Left ventricle myocardium superior (tissue), 1 donor: ENCODE measurements around the gene ZNF286A. TPM values are rescaled to one million over a fixed set of nuclear protein-coding genes. Genes with fewer than 3 reads are reported as not detected.
A peak's percentile ranks its signal among the peaks of the same experiment; 100 is the strongest.
"Not testable (repeated sequence)": the region's sequence is repeated elsewhere in the genome, so short reads cannot be mapped to it uniquely, and the experiment has no call there.

ENCODE experiments used
- ATAC-seq: fragments of 200-7000 bp; cut with Tn5 transposase; one replicate; pipeline ENCODE4 v1.9.1; 2020; ENCODE audit warnings: mild to moderate bottlenecking, moderate library complexity
- DNase-seq: peaks from one replicate; pipeline ENCODE4 v3.0.0-alpha.2; 2020
- intact Hi-C: fragments of 100-400 bp; cut with micrococcal nuclease; formaldehyde crosslinking; loops from one replicate; pipeline ENCODE4 v1.11.0; 2022
- long read RNA-seq: library from polyadenylated mRNA; unstranded; transcript quantifications from one replicate; pipeline ENCODE4 v2.0.0, GENCODE V29; 2021
- total RNA-seq: library from RNA; stranded (reverse); fragmentation: NEBNext Ultra II Directional; extraction: Animal tissue kit (Norgen Biotek cat#: 25700); gene quantifications from one replicate; pipeline ENCODE4 v1.2.1, GENCODE V29; 2021
- donor health status: DM: no; HTN: yes; CAD: no; lungs with severe emphysema.

ZNF286A gene
- 12.5 TPM for total RNA-seq
- long read RNA-seq, full-length matches to known transcripts, result 1 of 8 reads
- long read RNA-seq, partial matches to known transcripts, result 5 of 8 reads
- long read RNA-seq, other reads (novel, unspliced or antisense), result 2 of 8 reads

GRCh38 chr17:15699413-15699924 lies at the start of gene ZNF286A:
Gene ZNF286A, plus strand, starts transcription at chr17:15699752. Its CDS starts 578 bp downstream, at chr17:15700330.
- intact Hi-C loops, result not testable (repeated sequence)
- peak; percentile 100 for ATAC-seq

GRCh38 chr17:15649861-15650421 lies 49.6 kb upstream of the ZNF286A start:
- intact Hi-C loops, result no loop called here
- no peak for DNase-seq
- ATAC-seq, result no peak

More at GRCh38 chr17:15699413-15699924, at the start of gene ZNF286A:
- DNase-seq, result peak; percentile 100

- DNase-seq (peak; percentile 32), ATAC-seq (peak; percentile 4)
- intact Hi-C loops, result no loop called here
Measured at GRCh38 chr17:15650741-15651582, 48.6 kb upstream of the ZNF286A start.

- ATAC-seq (peak; percentile 95), DNase-seq (peak; percentile 97)
- intact Hi-C loops, result no loop called here
Measured at GRCh38 chr17:15651583-15652110, 47.9 kb upstream of the ZNF286A start.

- DNase-seq (no peak), ATAC-seq (no peak)
- intact Hi-C loops, result no loop called here
Measured at GRCh38 chr17:15652960-15653359, 46.6 kb upstream of the ZNF286A start.

- DNase-seq, intact Hi-C loops, ATAC-seq: not testable (repeated sequence)
Measured at GRCh38 chr17:15654401-15654800, 45.2 kb upstream of the ZNF286A start.

GRCh38 chr17:15654886-15655561 lies 44.5 kb upstream of the ZNF286A start:
- ATAC-seq (no peak), DNase-seq (no peak)
- intact Hi-C loops, result no loop called here

- no peak for ATAC-seq
- intact Hi-C loops, result no loop called here
- DNase-seq, result no peak
Measured at GRCh38 chr17:15657868-15658267, 41.7 kb upstream of the ZNF286A start.

- intact Hi-C loops, result no loop called here
- no peak for ATAC-seq
- no peak for DNase-seq
Measured at GRCh38 chr17:15658296-15658695, 41.3 kb upstream of the ZNF286A start.

- intact Hi-C loops, result no loop called here
- DNase-seq (no peak), ATAC-seq (no peak)
Measured at GRCh38 chr17:15659236-15659635, 40.3 kb upstream of the ZNF286A start.

- intact Hi-C loops, result no loop called here
- DNase-seq (peak; percentile 37), ATAC-seq (peak; percentile 44)
Measured at GRCh38 chr17:15659663-15660062, 39.9 kb upstream of the ZNF286A start.

GRCh38 chr17:15660077-15660476 lies 39.5 kb upstream of the ZNF286A start:
- no peak for DNase-seq
- intact Hi-C loops, result no loop called here
- peak; percentile 59 for ATAC-seq

- DNase-seq, result no peak
- intact Hi-C loops, result no loop called here
- peak; percentile 26 for ATAC-seq
Measured at GRCh38 chr17:15662681-15663080, 36.9 kb upstream of the ZNF286A start.

- intact Hi-C loops, result no loop called here
- ATAC-seq (peak; percentile 44), DNase-seq (no peak)
Measured at GRCh38 chr17:15663176-15663575, 36.4 kb upstream of the ZNF286A start.

GRCh38 chr17:15663691-15664090 lies 35.9 kb upstream of the ZNF286A start:
- intact Hi-C loops, result no loop called here
- ATAC-seq (no peak), DNase-seq (no peak)

GRCh38 chr17:15669526-15669925 lies 30.0 kb upstream of the ZNF286A start:
- intact Hi-C loops, DNase-seq: not testable (repeated sequence)
- peak; percentile 41 for ATAC-seq

- DNase-seq, intact Hi-C loops: not testable (repeated sequence)
Measured at GRCh38 chr17:15674640-15675039, 24.9 kb upstream of the ZNF286A start.

GRCh38 chr17:15675991-15676390 lies 23.6 kb upstream of the ZNF286A start:
- intact Hi-C loops, ATAC-seq, DNase-seq: not testable (repeated sequence)

More at GRCh38 chr17:15674640-15675039, 24.9 kb upstream of the ZNF286A start:
- ATAC-seq, result not testable (repeated sequence)

GRCh38 chr17:15683135-15683534 lies 16.4 kb upstream of the ZNF286A start:
- ATAC-seq, intact Hi-C loops, DNase-seq: not testable (repeated sequence)
